ENCODE results near the gene TNIK.

- TF ChIP-seq CTCF (IDR thresholded peaks at IDR 0.05; ENCODE audit: low read depth, low read length), result no peak
- no peak for TF ChIP-seq POLR2A (IDR thresholded peaks at IDR 0.05; ENCODE audit: extremely low read depth, insufficient read length)
- TF ChIP-seq MYC (IDR thresholded peaks at IDR 0.05; ENCODE audit: low read depth, low read length), result no peak
- no peak for TF ChIP-seq MAX (IDR thresholded peaks at IDR 0.05; ENCODE audit: low read depth, low read length)
Measured at GRCh38 chr3:171375666-171376595, 84.3 kb downstream of the TNIK start.

All from NB4 (cell line).